ENCODE measurements around the gene ADSL. TPM values are rescaled to one million over a fixed set of nuclear protein-coding genes. Genes with fewer than 3 reads are reported as not detected.
A peak's percentile ranks its signal among the peaks of the same experiment; 100 is the strongest.

ADSL gene
- total RNA-seq, 4 donors from 2014 or later = 41.8 to 51.7 (median 45.2) TPM

- Histone ChIP-seq H3K27me3 (no peaks in the 10 kb centered on the region), H3K9me3 (no peaks in the 10 kb centered on the region), H3K4me3 (no peak overlapping the region), H3K36me3 (peaks cover 97% of the 10 kb centered on the region), H3K27ac (no peak overlapping the region), H3K4me1 (peaks cover 14% of the 10 kb centered on the region)
- DNase-seq (ENCODE audit: low spot score in 2 of 2) = no peak
- no peak for TF ChIP-seq EP300 (IDR thresholded peaks at IDR 0.05)
- no peak for TF ChIP-seq POLR2AphosphoS5 (IDR thresholded peaks at IDR 0.05)
- no peak for TF ChIP-seq POLR2A (IDR thresholded peaks at IDR 0.05)
- WGBS = 91% methylated on average over 16 of the region's 17 CpGs
These were observed 77.8 kb downstream of the ADSL start for GRCh38 chr22:40423882-40424640.

- Histone ChIP-seq H3K27me3 (no peaks in the 10 kb centered on the region), H3K4me3 (no peak overlapping the region), H3K9me3 (no peaks in the 10 kb centered on the region), H3K4me1 (peaks cover 14% of the 10 kb centered on the region), H3K27ac (peak overlapping the region; percentile 31), H3K36me3 (peaks cover 97% of the 10 kb centered on the region)
- WGBS = 81% methylated on average over 5 of the region's 5 CpGs
- DNase-seq (ENCODE audit: low spot score in 2 of 2) = no peak
- TF ChIP-seq POLR2A (IDR thresholded peaks at IDR 0.05) (no peak), EP300 (IDR thresholded peaks at IDR 0.05) (no peak), CTCF (IDR thresholded peaks at IDR 0.05) (no peak), POLR2AphosphoS5 (IDR thresholded peaks at IDR 0.05) (no peak)
These were observed 78.8 kb downstream of the ADSL start for GRCh38 chr22:40425082-40425481.

- TF ChIP-seq CTCF (IDR thresholded peaks at IDR 0.05) (no peak), POLR2AphosphoS5 (IDR thresholded peaks at IDR 0.05) (no peak), POLR2A (IDR thresholded peaks at IDR 0.05) (no peak), EP300 (IDR thresholded peaks at IDR 0.05) (no peak)
- Histone ChIP-seq H3K9me3 (no peaks in the 10 kb centered on the region), H3K27me3 (no peaks in the 10 kb centered on the region), H3K36me3 (peaks cover 93% of the 10 kb centered on the region), H3K4me3 (no peak overlapping the region), H3K27ac (peak overlapping the region; percentile 39), H3K4me1 (peaks cover 14% of the 10 kb centered on the region)
- DNase-seq (ENCODE audit: low spot score in 2 of 2) = no peak
- 72% methylated on average over 9 of the region's 9 CpGs for WGBS
These were observed 80.5 kb downstream of the ADSL start for GRCh38 chr22:40426594-40427333.

- Histone ChIP-seq H3K9me3 (no peaks in the 10 kb centered on the region), H3K27ac (no peak overlapping the region), H3K4me1 (peaks cover 11% of the 10 kb centered on the region), H3K4me3 (no peak overlapping the region), H3K27me3 (no peaks in the 10 kb centered on the region), H3K36me3 (peaks cover 73% of the 10 kb centered on the region)
- no peak for DNase-seq (ENCODE audit: low spot score in 2 of 2)
- WGBS = 96% methylated on average over 4 of the region's 4 CpGs
- TF ChIP-seq POLR2A (IDR thresholded peaks at IDR 0.05) = no peak
- TF ChIP-seq EP300 (IDR thresholded peaks at IDR 0.05) = no peak
- no peak for TF ChIP-seq CTCF (IDR thresholded peaks at IDR 0.05)
- TF ChIP-seq POLR2AphosphoS5 (IDR thresholded peaks at IDR 0.05) = no peak
These were observed 82.5 kb downstream of the ADSL start for GRCh38 chr22:40428796-40429195.

GRCh38 chr22:40429481-40429880, 83.2 kb downstream of the ADSL start:
- no peak for DNase-seq (ENCODE audit: low spot score in 2 of 2)
- H3K4me1 ChIP-seq = peaks cover 5% of the 10 kb centered on the region
- no peaks in the 10 kb centered on the region for H3K27me3 ChIP-seq
- 86% methylated on average over 4 of the region's 4 CpGs for WGBS
- no peak overlapping the region for H3K27ac ChIP-seq
- TF ChIP-seq POLR2A (IDR thresholded peaks at IDR 0.05) = no peak
- TF ChIP-seq CTCF (IDR thresholded peaks at IDR 0.05) = no peak
- no peak for TF ChIP-seq POLR2AphosphoS5 (IDR thresholded peaks at IDR 0.05)
- TF ChIP-seq EP300 (IDR thresholded peaks at IDR 0.05) = no peak
- H3K9me3 ChIP-seq = no peaks in the 10 kb centered on the region
- peaks cover 66% of the 10 kb centered on the region for H3K36me3 ChIP-seq
- H3K4me3 ChIP-seq = no peak overlapping the region

Measured in suprapubic skin (tissue), 4 donors.